HG03159 (cell line): ENCODE data around the gene DEDD2.

ENCODE experiments used
- ATAC-seq: cut with Tn5 transposase; IDR thresholded peaks from one replicate; pipeline ENCODE4 v1.9.1; 2021; ENCODE audit warnings: mild to moderate bottlenecking, moderate library complexity; ENCODE audit not compliant: unreplicated experiment

DEDD2 gene

DNA sequence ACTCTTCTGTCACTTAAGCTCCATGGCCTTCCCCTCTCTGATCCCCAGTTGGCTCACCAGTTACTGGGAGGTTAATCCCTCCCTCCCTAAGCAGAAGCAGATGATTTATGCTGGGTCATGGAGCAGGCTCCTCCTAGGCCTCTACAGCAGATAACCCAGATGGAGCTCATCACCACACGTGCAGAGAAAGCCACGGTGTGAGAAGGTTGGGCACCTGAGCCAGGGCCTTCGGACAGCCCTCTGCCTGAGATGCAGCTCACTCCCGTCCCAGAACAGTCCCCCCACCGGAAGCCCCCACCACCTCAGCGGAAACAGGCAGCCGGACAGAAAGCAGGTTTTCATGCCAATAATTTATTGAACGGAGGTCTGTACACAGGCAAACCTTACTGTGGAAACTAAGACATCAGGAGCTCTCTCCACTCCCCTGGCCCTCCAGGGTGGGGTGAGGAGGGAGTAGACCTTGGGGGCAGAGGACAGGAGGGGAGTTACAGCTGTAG lies 12.4 kb upstream of the DEDD2 start:
- ATAC-seq: no peak

DNA sequence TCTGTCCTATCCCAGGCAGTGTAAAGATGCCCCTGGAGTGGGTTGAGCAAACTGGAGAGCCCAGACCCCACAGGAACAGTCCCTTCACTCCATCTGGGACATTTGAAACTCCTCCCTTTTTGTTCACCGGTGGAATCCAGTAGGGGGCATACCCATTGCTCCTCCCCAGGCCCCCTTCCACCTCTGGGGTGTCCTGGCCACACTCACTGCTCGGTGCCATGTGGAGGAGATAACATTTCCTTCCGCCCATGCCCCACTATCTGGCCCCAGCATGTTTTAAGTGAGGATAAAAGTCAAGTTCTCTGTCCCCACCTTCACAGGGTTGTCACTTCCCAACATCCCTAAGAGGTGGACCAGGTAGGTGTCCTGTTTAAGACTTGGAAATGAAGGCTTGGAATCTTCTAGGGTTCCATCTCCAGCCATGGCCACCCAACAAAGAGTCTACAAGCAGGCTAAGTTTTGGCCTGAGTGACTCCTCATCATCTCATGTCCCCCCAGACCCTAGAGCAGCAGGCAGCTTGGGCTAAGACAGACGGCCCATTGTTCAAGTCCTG lies 11.9 kb upstream of the DEDD2 start:
- ATAC-seq: no peak

- ATAC-seq: no peak
Measured at GRCh38 chr19:42228641-42229040, 11.2 kb upstream of the DEDD2 start.

- ATAC-seq: no peak
Measured at GRCh38 chr19:42226886-42227285, 9.4 kb upstream of the DEDD2 start.

GRCh38 chr19:42225718-42226292 lies 8.3 kb upstream of the DEDD2 start:
- no peak for ATAC-seq

DNA sequence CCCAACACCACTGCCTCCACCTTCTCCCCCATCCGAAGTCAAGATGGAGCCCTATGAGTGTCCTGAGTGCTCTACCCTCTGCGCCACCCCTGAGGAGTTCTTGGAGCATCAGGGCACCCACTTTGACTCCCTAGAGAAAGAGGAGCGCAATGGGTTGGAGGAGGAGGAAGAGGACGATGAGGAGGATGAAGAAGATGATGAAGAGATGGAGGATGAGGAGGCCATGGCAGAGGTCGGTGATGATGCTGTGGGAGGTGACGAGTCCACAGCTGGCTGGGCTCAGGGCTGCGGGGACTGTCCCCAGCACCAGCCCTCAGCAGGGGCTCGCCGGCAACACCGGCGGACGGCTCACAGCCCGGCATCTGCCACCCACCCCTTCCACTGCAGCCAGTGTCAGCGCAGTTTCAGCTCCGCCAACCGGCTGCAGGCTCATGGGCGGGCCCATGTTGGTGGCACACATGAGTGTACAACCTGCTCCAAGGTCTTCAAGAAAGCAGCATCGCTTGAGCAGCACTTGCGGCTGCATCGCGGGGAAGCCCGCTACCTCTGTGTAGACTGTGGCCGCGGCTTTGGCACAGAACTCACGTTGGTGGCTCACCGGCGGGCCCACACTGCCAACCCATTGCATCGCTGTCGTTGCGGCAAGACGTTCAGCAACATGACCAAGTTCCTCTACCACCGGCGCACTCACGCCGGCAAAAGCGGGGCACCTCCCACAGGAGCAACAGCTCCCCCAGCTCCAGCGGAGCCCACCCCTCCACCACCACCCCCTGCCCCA lies 7.7 kb upstream of the DEDD2 start:
- ATAC-seq: no peak

DNA sequence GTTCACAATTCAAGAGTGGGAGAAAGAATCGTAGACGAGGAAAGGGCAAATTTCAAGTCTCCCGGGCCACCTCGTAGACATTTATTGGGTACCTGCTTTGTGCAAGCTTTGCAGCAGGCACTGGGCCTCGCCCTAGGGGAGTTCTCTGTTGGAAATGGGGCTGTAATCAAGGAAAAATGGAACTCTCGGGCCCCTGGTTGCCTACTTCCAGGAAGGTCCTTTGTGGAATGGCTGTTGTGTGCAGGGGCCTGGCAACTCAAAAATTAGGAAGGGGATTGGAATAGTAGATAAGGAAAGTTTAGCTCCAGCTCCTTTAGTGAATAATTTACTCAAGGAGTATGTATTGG lies 3.2 kb upstream of the DEDD2 start:
- no peak for ATAC-seq

DNA sequence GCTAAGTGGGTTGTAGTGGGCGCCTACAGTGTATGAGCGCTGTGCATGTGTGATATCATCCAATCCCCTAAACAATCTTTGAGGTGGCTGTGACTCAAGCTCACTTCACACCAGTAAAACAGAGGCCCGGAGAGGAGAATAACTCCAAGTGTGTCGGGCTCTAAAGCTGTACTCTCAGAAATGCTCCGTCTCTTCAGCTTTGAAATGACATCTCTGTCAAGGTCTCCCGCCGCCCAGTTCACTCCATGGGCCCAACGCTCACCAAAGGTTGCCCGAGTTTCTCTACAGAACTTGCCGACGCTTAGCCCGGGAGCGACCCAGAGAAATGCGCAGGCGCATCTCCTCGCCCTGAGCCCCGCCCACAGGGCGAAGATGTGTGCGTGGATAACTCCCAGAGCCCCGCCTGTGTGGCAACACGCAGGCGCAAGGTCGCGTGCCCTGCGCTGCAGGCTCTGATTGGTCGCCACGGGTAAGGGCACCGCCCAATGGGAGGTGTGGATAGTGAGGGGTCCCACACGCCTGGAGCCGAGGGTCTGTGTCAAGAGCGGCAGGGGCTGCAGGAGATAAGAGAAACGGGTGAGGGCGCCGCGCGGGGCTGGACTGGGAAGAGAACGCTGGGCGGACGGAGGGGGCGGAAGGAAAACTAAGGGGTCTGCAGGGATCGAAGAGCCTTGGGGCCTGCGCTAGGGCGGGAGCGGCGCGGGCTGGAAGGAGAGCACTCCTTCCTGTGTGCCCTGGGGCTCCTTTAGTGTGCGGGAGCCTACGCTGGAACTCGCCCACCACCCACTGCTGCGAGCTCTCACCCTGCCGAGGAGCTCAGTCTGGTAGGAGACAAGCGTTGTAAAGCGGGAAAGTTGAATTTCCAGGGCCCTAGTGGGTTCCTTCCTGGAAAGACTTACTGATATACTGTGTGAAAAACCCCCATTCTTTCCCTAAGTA lies 2.6 kb upstream of the DEDD2 start, which contains the start of gene ZNF526:
Gene ZNF526 (plus strand): TSS at position 501 of the 939 bp plus-strand sequence. CDS start 4,092 bp downstream, outside the sequence.
- peak; percentile 71 for ATAC-seq

DNA sequence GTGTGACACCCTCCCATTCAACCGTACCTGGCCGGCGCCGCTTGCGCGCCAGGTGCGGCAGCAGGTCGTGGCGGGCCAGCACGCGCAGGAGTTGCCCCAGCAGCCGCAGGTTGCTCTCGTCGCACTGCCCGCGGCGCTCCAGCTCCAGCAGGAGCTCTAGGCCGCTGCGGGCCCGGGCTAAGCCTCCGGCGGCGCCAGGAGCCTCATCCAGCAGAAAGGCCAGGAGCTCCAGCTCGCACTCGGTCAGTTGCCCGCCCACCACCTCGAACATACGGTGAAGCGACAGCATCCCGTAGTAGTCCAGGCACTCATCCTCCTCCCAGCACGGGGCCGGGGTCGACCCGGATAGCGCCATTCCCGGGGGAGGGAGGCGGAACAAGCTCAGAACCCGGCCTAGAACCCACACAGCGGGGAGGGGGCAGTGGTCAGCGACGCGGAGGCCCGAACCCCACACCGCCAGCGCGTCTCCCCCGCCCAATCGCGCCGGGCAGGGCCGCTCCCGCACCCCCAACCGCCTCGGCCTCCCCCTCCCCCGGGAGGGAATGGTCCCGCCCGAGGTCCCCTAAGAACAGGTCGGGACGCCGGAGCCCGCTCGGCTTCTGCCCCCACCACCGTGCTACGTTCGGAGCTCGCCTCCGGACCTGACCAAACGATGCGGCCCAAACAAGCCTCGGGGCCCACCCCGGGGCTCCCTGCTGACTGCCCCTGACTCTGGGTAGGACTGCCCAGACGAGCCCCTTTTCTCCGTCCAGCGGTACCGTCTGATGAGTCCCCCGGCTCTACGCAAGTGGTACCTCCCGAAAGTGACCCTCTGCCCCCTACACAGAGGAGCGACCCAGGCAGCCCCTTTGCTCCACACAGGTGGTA lies 591 bp downstream of the DEDD2 start:
- ATAC-seq: peak; percentile 13

- no peak for ATAC-seq
Measured at GRCh38 chr19:42214810-42215485, 2.5 kb downstream of the DEDD2 start.

- no peak for ATAC-seq
Measured at GRCh38 chr19:42212886-42213285, 4.6 kb downstream of the DEDD2 start.

- no peak for ATAC-seq
Measured at GRCh38 chr19:42208612-42209011, 8.9 kb downstream of the DEDD2 start.

GRCh38 chr19:42207767-42208271 lies 9.7 kb downstream of the DEDD2 start:
- ATAC-seq: no peak

DNA sequence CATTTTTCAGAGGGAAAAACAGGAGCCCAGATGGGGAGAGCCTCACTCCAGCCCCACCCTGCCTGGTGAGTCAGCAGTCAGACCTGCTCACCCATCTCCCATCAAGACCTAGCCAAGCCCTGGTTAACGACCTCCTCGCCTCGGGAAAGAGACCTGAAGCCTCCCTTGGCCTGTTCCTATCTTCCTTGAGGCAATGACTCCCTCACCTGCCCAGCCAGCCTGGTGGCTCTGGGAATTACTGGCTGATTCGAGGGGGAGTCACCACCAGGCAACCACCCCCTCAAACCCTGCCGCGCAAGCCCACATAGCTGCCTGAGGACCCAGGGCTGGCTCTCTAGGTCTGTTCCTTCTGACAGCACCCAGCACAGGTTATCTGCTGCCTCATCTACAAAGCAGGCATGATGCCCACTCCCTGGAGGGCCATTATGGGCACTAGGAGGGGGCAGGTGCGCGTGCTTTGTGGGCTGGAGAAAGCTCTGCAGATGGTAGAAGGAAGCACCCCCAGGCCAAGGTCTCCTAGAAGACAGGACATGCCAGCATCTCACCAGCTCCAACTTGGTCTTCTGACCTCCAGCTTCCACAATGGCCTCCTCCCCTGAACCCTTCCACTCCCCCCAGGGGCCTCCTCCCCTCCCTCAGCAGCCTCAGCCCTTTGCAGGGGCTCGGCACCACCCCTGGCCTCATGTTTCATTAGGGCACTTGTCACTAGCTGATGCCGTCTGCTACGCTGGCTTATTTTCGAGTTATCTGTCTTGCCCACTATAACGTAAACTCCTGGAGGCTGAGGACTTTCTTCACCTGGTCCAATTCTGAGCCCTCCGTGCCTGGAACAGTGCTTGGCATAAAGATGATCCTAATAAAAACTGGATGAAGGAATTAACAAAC lies 10.4 kb downstream of the DEDD2 start:
- no peak for ATAC-seq

- ATAC-seq: no peak
Measured at GRCh38 chr19:42204664-42205063, 12.8 kb downstream of the DEDD2 start.

DNA sequence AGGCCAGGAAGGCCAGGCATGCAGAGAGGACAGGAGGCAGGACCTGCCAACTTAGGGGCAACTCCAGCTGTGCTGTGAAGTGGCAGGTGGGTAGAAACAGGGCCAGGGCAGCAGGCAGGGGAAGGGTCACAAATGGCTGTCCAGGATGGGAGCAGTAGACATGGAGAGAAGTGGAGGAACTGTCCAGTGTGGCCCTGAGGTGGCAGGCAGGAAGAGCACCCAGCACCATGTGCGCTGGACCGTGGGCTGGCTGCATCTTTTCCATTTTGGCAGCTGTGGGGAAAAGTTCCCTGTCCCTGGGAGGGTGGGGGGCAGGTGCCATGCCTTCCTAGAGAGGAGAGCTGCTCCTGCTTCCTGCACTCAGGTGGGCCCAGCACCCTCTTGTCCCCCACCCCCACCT lies 13.8 kb downstream of the DEDD2 start:
- no peak for ATAC-seq

GRCh38 chr19:42202290-42202880 lies 15.1 kb downstream of the DEDD2 start:
- ATAC-seq: no peak
